Panc1 (cell line): ENCODE data around the gene MAP3K20. TPM values are rescaled to one million over a fixed set of nuclear protein-coding genes. Genes with fewer than 3 reads are reported as not detected.
A peak's percentile ranks its signal among the peaks of the same experiment; 100 is the strongest.

Experiments
- ATAC-seq: fragments of 200-7000 bp; cut with Tn5 transposase; 2 replicates; pipeline ENCODE4 v1.9.1; 2020; ENCODE audit warnings: mild to moderate bottlenecking, moderate library complexity
- BruUV-seq: library from RNA; stranded (reverse); fragments of 400-500 nt; replicated peaks from 2 replicates; lab custom pipeline; 2021; lab: Mats Ljungman, UMichigan
- CTCF ChIA-PET: fragments of 300-600 bp; sonication (Branson Sonifier 250); formaldehyde crosslinking; loops from one replicate; lab custom pipeline; 2022; ENCODE audit warnings: antibody characterized with exemption; lab: Charles Lee
- POLR2A ChIA-PET: fragments of 300-600 bp; sonication (Branson Sonifier 250); formaldehyde crosslinking; loops from one replicate; lab custom pipeline; 2022; ENCODE audit warnings: antibody characterized with exemption; lab: Charles Lee
- DNase-seq: peaks from one replicate; pipeline ENCODE4 v3.0.0-alpha.2; 2010; ENCODE audit warnings: low read depth, low spot score
- H3K27ac ChIP-seq: 2 replicates; pipeline ENCODE4 v1.5.1; 2011; ENCODE audit warnings: mild to moderate bottlenecking, low read length, inconsistent platforms
- H3K27me3 ChIP-seq: fragments of 200-500 bp; sonication (Bioruptor generic); 2 replicates; pipeline ENCODE4 v1.6.0; 2014; ENCODE audit warnings: low read length, inconsistent platforms; ENCODE audit not compliant: control insufficient read depth, insufficient read depth
- H3K36me3 ChIP-seq: fragments of 200-500 bp; sonication (Bioruptor generic); 2 replicates; pipeline ENCODE4 v1.5.1; 2014; ENCODE audit warnings: inconsistent platforms, mild to moderate bottlenecking, low read length, moderate library complexity; ENCODE audit not compliant: control insufficient read depth, insufficient read depth
- H3K4me1 ChIP-seq: 2 replicates; pipeline ENCODE4 v1.5.1; 2011; ENCODE audit warnings: inconsistent platforms, mild to moderate bottlenecking, low read length, moderate library complexity; ENCODE audit not compliant: control insufficient read depth, insufficient read depth
- H3K4me3 ChIP-seq, 2 experiments: 2 replicates each; pipeline ENCODE4 v1.5.1; 2011 to 2012; ENCODE audit warnings: low read depth in 2 of 2, low read length in 2 of 2, mild to moderate bottlenecking in 2 of 2, inconsistent platforms in 1 of 2, moderate library complexity in 1 of 2
- H3K9me3 ChIP-seq: fragments of 200-500 bp; sonication (Bioruptor generic); 2 replicates; pipeline ENCODE4 v1.5.1; 2014; ENCODE audit warnings: low read depth, mild to moderate bottlenecking, inconsistent platforms, low read length, moderate library complexity; ENCODE audit not compliant: control insufficient read depth, insufficient read depth
- CTCF ChIP-seq: fragments of 450-650 bp; IDR thresholded peaks from 2 replicates; pipeline ENCODE4 v1.5.1; 2017; ENCODE audit warnings: mild to moderate bottlenecking
- POLR2AphosphoS5 ChIP-seq: IDR thresholded peaks from 2 replicates; pipeline ENCODE4 v1.6.1; 2012; ENCODE audit warnings: mild to moderate bottlenecking, low read depth, low read length, moderate library complexity
- SIN3A ChIP-seq: IDR thresholded peaks from 2 replicates; pipeline ENCODE4 v1.6.1; 2012; ENCODE audit warnings: low read depth, mild to moderate bottlenecking, low read length, moderate library complexity, borderline replicate concordance; ENCODE audit not compliant: insufficient read depth
- TCF7L2 ChIP-seq: IDR thresholded peaks from 2 replicates; pipeline ENCODE4 v1.6.1; 2011; ENCODE audit warnings: mild to moderate bottlenecking, low read depth, low read length, inconsistent platforms
- in situ Hi-C: cut with HindIII; loops from 2 replicates; pipeline ENCODE4 v1.10.0; 2016; ENCODE audit warnings: low sequenced_read_pairs, low pct_unique_long_range_greater_than_20kb
- intact Hi-C: fragments of 100-400 bp; cut with micrococcal nuclease; formaldehyde crosslinking; loops from one replicate; pipeline ENCODE4 v1.10.0; 2022; ENCODE audit not compliant: unreplicated experiment
- total RNA-seq: library from RNA; stranded (reverse); gene quantifications from one replicate; pipeline ENCODE4 v1.2.1, GENCODE V29; 2021; ENCODE audit not compliant: unreplicated experiment
- TF ChIP-seq, protein P1 (sequence below), 2 experiments: IDR thresholded peaks; 2 replicates each; pipeline ENCODE4 v1.6.1; 2011 to 2012; ENCODE audit warnings: low read depth in 2 of 2, control low read depth in 1 of 2, low read length in 1 of 2, mild to moderate bottlenecking in 1 of 2, moderate library complexity in 1 of 2; ENCODE audit not compliant: insufficient read depth in 1 of 2

MAP3K20 gene
- total RNA-seq, 1 experiment from 2014 or later, result 121 TPM

- Histone ChIP-seq H3K36me3 (peaks cover 2% of the 10 kb centered on the region), H3K27me3 (no peaks in the 10 kb centered on the region), H3K4me1 (peaks cover 68% of the 10 kb centered on the region), H3K9me3 (no peaks in the 10 kb centered on the region), H3K4me3 (peak overlapping the region in 1 of 2 experiments; percentile 59; a peak in 1 of 4 replicates), H3K27ac (peak overlapping the region; percentile 100)
- BruUV-seq, result no TSS peak
- no peak for TF ChIP-seq SIN3A
- no peak for TF ChIP-seq TCF7L2
- TF ChIP-seq CTCF, result no peak
- TF ChIP-seq, protein P1, sequence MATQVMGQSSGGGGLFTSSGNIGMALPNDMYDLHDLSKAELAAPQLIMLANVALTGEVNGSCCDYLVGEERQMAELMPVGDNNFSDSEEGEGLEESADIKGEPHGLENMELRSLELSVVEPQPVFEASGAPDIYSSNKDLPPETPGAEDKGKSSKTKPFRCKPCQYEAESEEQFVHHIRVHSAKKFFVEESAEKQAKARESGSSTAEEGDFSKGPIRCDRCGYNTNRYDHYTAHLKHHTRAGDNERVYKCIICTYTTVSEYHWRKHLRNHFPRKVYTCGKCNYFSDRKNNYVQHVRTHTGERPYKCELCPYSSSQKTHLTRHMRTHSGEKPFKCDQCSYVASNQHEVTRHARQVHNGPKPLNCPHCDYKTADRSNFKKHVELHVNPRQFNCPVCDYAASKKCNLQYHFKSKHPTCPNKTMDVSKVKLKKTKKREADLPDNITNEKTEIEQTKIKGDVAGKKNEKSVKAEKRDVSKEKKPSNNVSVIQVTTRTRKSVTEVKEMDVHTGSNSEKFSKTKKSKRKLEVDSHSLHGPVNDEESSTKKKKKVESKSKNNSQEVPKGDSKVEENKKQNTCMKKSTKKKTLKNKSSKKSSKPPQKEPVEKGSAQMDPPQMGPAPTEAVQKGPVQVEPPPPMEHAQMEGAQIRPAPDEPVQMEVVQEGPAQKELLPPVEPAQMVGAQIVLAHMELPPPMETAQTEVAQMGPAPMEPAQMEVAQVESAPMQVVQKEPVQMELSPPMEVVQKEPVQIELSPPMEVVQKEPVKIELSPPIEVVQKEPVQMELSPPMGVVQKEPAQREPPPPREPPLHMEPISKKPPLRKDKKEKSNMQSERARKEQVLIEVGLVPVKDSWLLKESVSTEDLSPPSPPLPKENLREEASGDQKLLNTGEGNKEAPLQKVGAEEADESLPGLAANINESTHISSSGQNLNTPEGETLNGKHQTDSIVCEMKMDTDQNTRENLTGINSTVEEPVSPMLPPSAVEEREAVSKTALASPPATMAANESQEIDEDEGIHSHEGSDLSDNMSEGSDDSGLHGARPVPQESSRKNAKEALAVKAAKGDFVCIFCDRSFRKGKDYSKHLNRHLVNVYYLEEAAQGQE (IDR thresholded peaks at IDR 0.05; ENCODE audit: insufficient read depth in 1 of 2, low read depth in 2 of 2, low read length in 1 of 2), result no peak
- TF ChIP-seq POLR2AphosphoS5, result no peak
- CTCF ChIA-PET, result interaction anchor here (0.6 to 1.9 kb wide), 2 partner anchors 12 to 734 kb away, joined by 4 to 5 read pairs; no protein-coding TSS in a partner anchor
- intact Hi-C loops, result no loop called here
- ATAC-seq (no peak), DNase-seq (no peak)
- in situ Hi-C loops, result no loop called here
- POLR2A ChIA-PET, result interaction anchor here (0.6 to 2.1 kb wide), 9 partner anchors 12 to 268 kb away, joined by 3 to 10 read pairs (median 4); no protein-coding TSS in a partner anchor
Observed at GRCh38 chr2:173079141-173079540, 3.5 kb downstream of the MAP3K20 start.

- ChIA-PET CTCF (interaction anchor here (0.7 to 1.9 kb wide), 3 partner anchors 11 to 131 kb away, joined by 3 to 7 read pairs (median 5); no protein-coding TSS in a partner anchor), POLR2A (interaction anchor here (0.6 to 1.4 kb wide), 9 partner anchors 10 to 524 kb away, joined by 3 to 10 read pairs (median 4); partner anchors contain the start of gene PDK1)
- Histone ChIP-seq H3K4me3 (peak overlapping the region in 1 of 2 experiments; percentile 26; a peak in 2 of 4 replicates), H3K36me3 (peaks cover 2% of the 10 kb centered on the region), H3K4me1 (peaks cover 73% of the 10 kb centered on the region), H3K27ac (peak overlapping the region; percentile 100), H3K9me3 (no peaks in the 10 kb centered on the region), H3K27me3 (no peaks in the 10 kb centered on the region)
- ATAC-seq (peak; percentile 79), DNase-seq (peak; percentile 93)
- no TSS peak for BruUV-seq
- TF ChIP-seq POLR2AphosphoS5 (peak; percentile 83), TCF7L2 (peak; percentile 95), SIN3A (no peak)
- in situ Hi-C loops (no loop called here), intact Hi-C loops (loop anchor here (2.0 kb wide), 1 partner anchor 53 kb away; no protein-coding TSS in a partner anchor)
Observed at GRCh38 chr2:173079973-173080860, 4.6 kb downstream of the MAP3K20 start.
